ENCODE results near the gene TMLHE.

DNA sequence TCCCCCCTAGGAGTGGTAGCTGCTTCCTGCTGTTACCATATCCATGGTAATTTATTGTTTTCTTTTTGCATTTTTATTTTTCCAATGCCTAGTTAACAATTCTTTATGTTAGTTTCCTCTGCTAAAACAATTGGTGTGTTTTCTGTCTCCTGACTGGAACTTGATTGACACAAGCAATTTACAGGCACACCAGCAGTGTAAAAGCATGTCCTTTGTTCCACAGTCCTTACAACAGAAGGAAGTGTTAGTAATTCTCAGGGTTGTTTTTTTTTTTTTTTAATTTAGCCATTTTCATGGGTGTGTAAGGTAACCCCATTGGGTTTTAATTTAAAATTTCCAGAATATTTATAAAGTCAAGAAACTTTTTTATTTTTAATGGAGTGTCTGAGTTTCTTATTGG is 25.0 kb upstream of the TMLHE start:
- TF ChIP-seq, protein P1, sequence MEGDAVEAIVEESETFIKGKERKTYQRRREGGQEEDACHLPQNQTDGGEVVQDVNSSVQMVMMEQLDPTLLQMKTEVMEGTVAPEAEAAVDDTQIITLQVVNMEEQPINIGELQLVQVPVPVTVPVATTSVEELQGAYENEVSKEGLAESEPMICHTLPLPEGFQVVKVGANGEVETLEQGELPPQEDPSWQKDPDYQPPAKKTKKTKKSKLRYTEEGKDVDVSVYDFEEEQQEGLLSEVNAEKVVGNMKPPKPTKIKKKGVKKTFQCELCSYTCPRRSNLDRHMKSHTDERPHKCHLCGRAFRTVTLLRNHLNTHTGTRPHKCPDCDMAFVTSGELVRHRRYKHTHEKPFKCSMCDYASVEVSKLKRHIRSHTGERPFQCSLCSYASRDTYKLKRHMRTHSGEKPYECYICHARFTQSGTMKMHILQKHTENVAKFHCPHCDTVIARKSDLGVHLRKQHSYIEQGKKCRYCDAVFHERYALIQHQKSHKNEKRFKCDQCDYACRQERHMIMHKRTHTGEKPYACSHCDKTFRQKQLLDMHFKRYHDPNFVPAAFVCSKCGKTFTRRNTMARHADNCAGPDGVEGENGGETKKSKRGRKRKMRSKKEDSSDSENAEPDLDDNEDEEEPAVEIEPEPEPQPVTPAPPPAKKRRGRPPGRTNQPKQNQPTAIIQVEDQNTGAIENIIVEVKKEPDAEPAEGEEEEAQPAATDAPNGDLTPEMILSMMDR (IDR thresholded peaks at IDR 0.05; ENCODE audit: poor library complexity) = no peak
- no peak for TF ChIP-seq EZH2 (IDR thresholded peaks at IDR 0.05; ENCODE audit: borderline replicate concordance)
- no peak for TF ChIP-seq EZH2phosphoT487 (IDR thresholded peaks at IDR 0.05; ENCODE audit: low read depth, severe bottlenecking, unreplicated experiment)
